HEK293 (cell line): ENCODE data around the gene PACRG.

Source experiments
- CTCF ChIA-PET: fragments of 350-600 bp; formaldehyde crosslinking; extraction: SDS; loops from one replicate; lab custom pipeline; 2021; ENCODE audit warnings: antibody characterized with exemption; lab: Yijun Ruan, JAX
- POLR2A ChIA-PET: fragments of 300-600 bp; formaldehyde crosslinking; extraction: SDS; loops from one replicate; lab custom pipeline; 2020; ENCODE audit warnings: antibody characterized with exemption, inconsistent platforms; lab: Yijun Ruan, JAX
- H3K27ac ChIP-seq: fragments of 200-500 bp; sonication (Bioruptor generic); 2 replicates; pipeline ENCODE4 v1.5.1; 2014; ENCODE audit warnings: low read depth, low read length, control low read depth, inconsistent platforms; ENCODE audit errors: extremely low read depth
- H3K36me3 ChIP-seq, 2 experiments: fragments of 200-500 bp in 1 of 2; sonication (Bioruptor generic) in 1 of 2; 1 replicate in 1 of 2; 2 replicates in 1 of 2; pipeline ENCODE4 v1.5.1; 2014 to 2017; ENCODE audit warnings: inconsistent platforms in 2 of 2, low read length in 2 of 2; ENCODE audit not compliant: control insufficient read depth in 2 of 2, insufficient read depth in 1 of 2
- H3K4me1 ChIP-seq: fragments of 200-500 bp; sonication (Bioruptor generic); 2 replicates; pipeline ENCODE4 v1.5.1; 2014; ENCODE audit warnings: mild to moderate bottlenecking, low read length, inconsistent platforms; ENCODE audit not compliant: control insufficient read depth, insufficient read depth
- H3K4me3 ChIP-seq: 2 replicates; pipeline ENCODE4 v1.5.1; 2011; ENCODE audit warnings: low read depth, mild to moderate bottlenecking, control low read depth, low read length, moderate library complexity
- H3K9me3 ChIP-seq: fragments of 200-500 bp; sonication (Bioruptor generic); 2 replicates; pipeline ENCODE4 v1.5.1; 2014; ENCODE audit warnings: low read depth, low read length, inconsistent platforms; ENCODE audit not compliant: control insufficient read depth, insufficient read depth
- BCL11A ChIP-seq: fragments of 450-650 bp; formaldehyde crosslinking; IDR thresholded peaks from 2 replicates; pipeline ENCODE4 v1.5.1; 2016; ENCODE audit warnings: low read depth, missing biosample characterization, missing genetic modification characterization
- GLI2 ChIP-seq: fragments of 450-650 bp; formaldehyde crosslinking; IDR thresholded peaks from 2 replicates; pipeline ENCODE4; 2017; ENCODE audit warnings: missing biosample characterization, missing genetic modification characterization, low read depth, borderline replicate concordance
- GLIS1 ChIP-seq: fragments of 450-650 bp; formaldehyde crosslinking; IDR thresholded peaks from 2 replicates; pipeline ENCODE4 v1.5.1; 2016; ENCODE audit warnings: missing biosample characterization, missing genetic modification characterization
- INSM2 ChIP-seq: fragments of 450-650 bp; formaldehyde crosslinking; IDR thresholded peaks from 2 replicates; pipeline ENCODE4 v1.5.1; 2016; ENCODE audit warnings: missing biosample characterization, missing genetic modification characterization
- KLF10 ChIP-seq: fragments of 450-650 bp; IDR thresholded peaks from 2 replicates; pipeline ENCODE4 v1.5.1; 2018; ENCODE audit warnings: missing biosample characterization, mild to moderate bottlenecking, missing genetic modification characterization
- KLF9 ChIP-seq: fragments of 450-650 bp; formaldehyde crosslinking; IDR thresholded peaks from 2 replicates; pipeline ENCODE4 v1.5.1; 2016; ENCODE audit warnings: missing biosample characterization, missing genetic modification characterization, low read depth
- PRDM1 ChIP-seq: fragments of 450-650 bp; formaldehyde crosslinking; IDR thresholded peaks from 2 replicates; pipeline ENCODE4; 2016; ENCODE audit warnings: missing biosample characterization, missing genetic modification characterization
- REPIN1 ChIP-seq: fragments of 450-650 bp; formaldehyde crosslinking; IDR thresholded peaks from 2 replicates; pipeline ENCODE4 v1.5.1; 2017; ENCODE audit warnings: missing biosample characterization, missing genetic modification characterization, low read depth
- SCRT2 ChIP-seq: fragments of 450-650 bp; formaldehyde crosslinking; IDR thresholded peaks from 2 replicates; pipeline ENCODE4 v1.5.1; 2016; ENCODE audit warnings: missing biosample characterization, missing genetic modification characterization
- SP7 ChIP-seq: fragments of 450-650 bp; formaldehyde crosslinking; IDR thresholded peaks from 2 replicates; pipeline ENCODE4 v1.5.1; 2016; ENCODE audit warnings: missing biosample characterization, missing genetic modification characterization
- TRIM28 ChIP-seq: IDR thresholded peaks from 2 replicates; pipeline ENCODE4 v1.6.1; 2011; ENCODE audit warnings: low read length, control low read depth, borderline replicate concordance
- TSHZ1 ChIP-seq: fragments of 450-650 bp; formaldehyde crosslinking; IDR thresholded peaks from 2 replicates; pipeline ENCODE4 v1.5.1; 2016; ENCODE audit warnings: missing biosample characterization, missing genetic modification characterization, borderline replicate concordance
- ZEB2 ChIP-seq: fragments of 450-650 bp; formaldehyde crosslinking; IDR thresholded peaks from 2 replicates; pipeline ENCODE4 v1.5.1; 2016; ENCODE audit warnings: missing biosample characterization, missing genetic modification characterization
- ZNF133 ChIP-seq: fragments of 450-650 bp; formaldehyde crosslinking; IDR thresholded peaks from 2 replicates; pipeline ENCODE4 v1.5.1; 2016; ENCODE audit warnings: missing biosample characterization, missing genetic modification characterization
- ZNF2 ChIP-seq: fragments of 450-650 bp; formaldehyde crosslinking; IDR thresholded peaks from 2 replicates; pipeline ENCODE4 v1.5.1; 2016; ENCODE audit warnings: missing biosample characterization, missing genetic modification characterization
- ZNF23 ChIP-seq: fragments of 450-650 bp; formaldehyde crosslinking; IDR thresholded peaks from 2 replicates; pipeline ENCODE4 v1.5.1; 2016; ENCODE audit warnings: missing biosample characterization, missing genetic modification characterization, borderline replicate concordance
- ZNF266 ChIP-seq: fragments of 450-650 bp; formaldehyde crosslinking; IDR thresholded peaks from 2 replicates; pipeline ENCODE4 v1.5.1; 2016; ENCODE audit warnings: missing biosample characterization, missing genetic modification characterization, low read depth
- ZNF335 ChIP-seq: fragments of 450-650 bp; formaldehyde crosslinking; conservative IDR thresholded peaks from 2 replicates; pipeline ENCODE4 v1.5.1; 2016; ENCODE audit warnings: missing biosample characterization, missing genetic modification characterization
- ZNF423 ChIP-seq: fragments of 450-650 bp; formaldehyde crosslinking; IDR thresholded peaks from 2 replicates; pipeline ENCODE4 v1.5.1; 2016; ENCODE audit warnings: missing biosample characterization, missing genetic modification characterization
- ZNF449 ChIP-seq: fragments of 450-650 bp; formaldehyde crosslinking; IDR thresholded peaks from 2 replicates; pipeline ENCODE4 v1.5.1; 2017; ENCODE audit warnings: missing biosample characterization, mild to moderate bottlenecking, missing genetic modification characterization, moderate library complexity
- ZNF530 ChIP-seq: fragments of 450-650 bp; formaldehyde crosslinking; IDR thresholded peaks from 2 replicates; pipeline ENCODE4 v1.5.1; 2016; ENCODE audit warnings: low read depth, missing biosample characterization, missing genetic modification characterization
- ZNF549 ChIP-seq: fragments of 450-650 bp; IDR thresholded peaks from 2 replicates; pipeline ENCODE4 v1.5.1; 2018; ENCODE audit warnings: missing biosample characterization, missing genetic modification characterization, mild to moderate bottlenecking, inconsistent platforms, moderate library complexity
- ZNF560 ChIP-seq: fragments of 450-650 bp; formaldehyde crosslinking; IDR thresholded peaks from 2 replicates; pipeline ENCODE4 v1.5.1; 2017; ENCODE audit warnings: missing biosample characterization, missing genetic modification characterization, borderline replicate concordance
- ZNF624 ChIP-seq: fragments of 450-650 bp; formaldehyde crosslinking; IDR thresholded peaks from 2 replicates; pipeline ENCODE4 v1.5.1; 2017; ENCODE audit warnings: missing biosample characterization, missing genetic modification characterization
- ZNF654 ChIP-seq: fragments of 450-650 bp; formaldehyde crosslinking; IDR thresholded peaks from 2 replicates; pipeline ENCODE4 v1.5.1; 2016; ENCODE audit warnings: low read depth, missing biosample characterization, missing genetic modification characterization
- ZNF768 ChIP-seq: fragments of 450-650 bp; formaldehyde crosslinking; IDR thresholded peaks from 2 replicates; pipeline ENCODE4 v1.5.1; 2018; ENCODE audit warnings: missing biosample characterization, mild to moderate bottlenecking, missing genetic modification characterization
- ZNF792 ChIP-seq: fragments of 450-650 bp; formaldehyde crosslinking; IDR thresholded peaks from 2 replicates; pipeline ENCODE4 v1.5.1; 2016; ENCODE audit warnings: missing biosample characterization, missing genetic modification characterization
- ZNF837 ChIP-seq: fragments of 450-650 bp; formaldehyde crosslinking; IDR thresholded peaks from 2 replicates; pipeline ENCODE4 v1.5.1; 2016; ENCODE audit warnings: missing biosample characterization, missing genetic modification characterization
- ZSCAN30 ChIP-seq: fragments of 450-650 bp; IDR thresholded peaks from 2 replicates; pipeline ENCODE4 v1.5.1; 2018; ENCODE audit warnings: missing biosample characterization, mild to moderate bottlenecking, missing genetic modification characterization, moderate library complexity
- ZXDB ChIP-seq: fragments of 450-650 bp; formaldehyde crosslinking; IDR thresholded peaks from 2 replicates; pipeline ENCODE4 v1.5.1; 2016; ENCODE audit warnings: missing biosample characterization, missing genetic modification characterization

The PACRG gene

GRCh38 chr6:163352966-163353365 lies 625.2 kb downstream of the PACRG start:
- no peak overlapping the region for H3K27ac ChIP-seq
- H3K4me3 ChIP-seq: no peak overlapping the region
- H3K4me1 ChIP-seq: no peaks in the 10 kb centered on the region
- no peaks in the 10 kb centered on the region for H3K9me3 ChIP-seq
- TF ChIP-seq ZNF23 (no peak), GLIS1 (tag by site-specific recombination) (no peak), PRDM1 (tag by site-specific recombination) (no peak), REPIN1 (tag by site-specific recombination) (no peak), SP7 (tag by site-specific recombination) (no peak), TRIM28 (no peak), ZSCAN30 (tag by site-specific recombination) (no peak), ZNF449 (tag by site-specific recombination) (no peak), ZNF423 (tag by site-specific recombination) (no peak), ZEB2 (no peak), KLF9 (no peak), ZNF654 (tag by site-specific recombination) (no peak), SCRT2 (tag by site-specific recombination) (no peak), ZNF335 (tag by site-specific recombination) (no peak), ZNF792 (tag by site-specific recombination) (no peak), ZNF837 (tag by site-specific recombination) (no peak), ZNF133 (no peak)
- POLR2A ChIA-PET: no interaction called here
- H3K36me3 ChIP-seq: no peaks in the 10 kb centered on the region
- CTCF ChIA-PET: no interaction called here

GRCh38 chr6:163354085-163354484 lies 626.3 kb downstream of the PACRG start:
- Histone ChIP-seq H3K36me3 (no peaks in the 10 kb centered on the region), H3K4me3 (no peak overlapping the region), H3K4me1 (no peaks in the 10 kb centered on the region), H3K9me3 (no peaks in the 10 kb centered on the region), H3K27ac (no peak overlapping the region)
- TF ChIP-seq ZNF549 (tag by site-specific recombination): no peak
- TF ChIP-seq TSHZ1 (tag by site-specific recombination): no peak
- TF ChIP-seq ZNF560 (tag by site-specific recombination): no peak
- no peak for TF ChIP-seq ZNF2 (tag by site-specific recombination)
- TF ChIP-seq GLI2 (tag by site-specific recombination): no peak
- no peak for TF ChIP-seq ZNF449 (tag by site-specific recombination)
- no peak for TF ChIP-seq ZNF266 (tag by site-specific recombination)
- TF ChIP-seq ZNF768 (tag by site-specific recombination): no peak
- TF ChIP-seq INSM2 (tag by site-specific recombination): no peak
- no peak for TF ChIP-seq ZNF530 (tag by site-specific recombination)
- no peak for TF ChIP-seq BCL11A (tag by site-specific recombination)
- TF ChIP-seq ZNF624: no peak
- no peak for TF ChIP-seq KLF10
- no peak for TF ChIP-seq ZXDB
- TF ChIP-seq SCRT2 (tag by site-specific recombination): no peak
- TF ChIP-seq ZNF837 (tag by site-specific recombination): no peak
- CTCF ChIA-PET: interaction anchor here (0.5 to 0.7 kb wide), 3 partner anchors 22 to 204 kb away, joined by 3 read pairs; no protein-coding TSS in a partner anchor
- POLR2A ChIA-PET: no interaction called here
